ENCODE results near the gene PRDX1.

DNA sequence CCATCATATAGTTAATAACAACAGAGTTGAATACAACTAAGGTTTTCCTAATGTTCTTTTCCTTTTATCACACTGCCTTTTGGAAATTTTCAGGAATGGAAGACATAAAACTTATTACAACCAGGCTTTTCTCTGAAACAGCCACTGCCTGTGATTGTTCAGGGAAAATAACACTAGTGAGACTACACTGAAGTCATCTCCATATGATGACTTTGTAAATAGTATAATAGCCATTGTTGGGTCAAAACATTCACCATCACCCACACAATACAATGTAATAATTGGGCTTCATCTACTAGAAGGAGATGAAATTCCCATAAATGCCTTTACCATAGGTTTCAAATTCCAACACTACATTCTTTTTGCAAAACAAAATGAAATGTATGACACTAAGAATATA lies 35.7 kb downstream of the PRDX1 start:
- TF ChIP-seq, protein P1, sequence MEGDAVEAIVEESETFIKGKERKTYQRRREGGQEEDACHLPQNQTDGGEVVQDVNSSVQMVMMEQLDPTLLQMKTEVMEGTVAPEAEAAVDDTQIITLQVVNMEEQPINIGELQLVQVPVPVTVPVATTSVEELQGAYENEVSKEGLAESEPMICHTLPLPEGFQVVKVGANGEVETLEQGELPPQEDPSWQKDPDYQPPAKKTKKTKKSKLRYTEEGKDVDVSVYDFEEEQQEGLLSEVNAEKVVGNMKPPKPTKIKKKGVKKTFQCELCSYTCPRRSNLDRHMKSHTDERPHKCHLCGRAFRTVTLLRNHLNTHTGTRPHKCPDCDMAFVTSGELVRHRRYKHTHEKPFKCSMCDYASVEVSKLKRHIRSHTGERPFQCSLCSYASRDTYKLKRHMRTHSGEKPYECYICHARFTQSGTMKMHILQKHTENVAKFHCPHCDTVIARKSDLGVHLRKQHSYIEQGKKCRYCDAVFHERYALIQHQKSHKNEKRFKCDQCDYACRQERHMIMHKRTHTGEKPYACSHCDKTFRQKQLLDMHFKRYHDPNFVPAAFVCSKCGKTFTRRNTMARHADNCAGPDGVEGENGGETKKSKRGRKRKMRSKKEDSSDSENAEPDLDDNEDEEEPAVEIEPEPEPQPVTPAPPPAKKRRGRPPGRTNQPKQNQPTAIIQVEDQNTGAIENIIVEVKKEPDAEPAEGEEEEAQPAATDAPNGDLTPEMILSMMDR (conservative IDR thresholded peaks at IDR 0.05; ENCODE audit: low read depth in 2 of 2), result no peak
- no peak for TF ChIP-seq EZH2 (IDR thresholded peaks at IDR 0.05; ENCODE audit: low read depth, unreplicated experiment)
- TF ChIP-seq NANOG (IDR thresholded peaks at IDR 0.05; ENCODE audit: borderline replicate concordance), result no peak
- no peak for TF ChIP-seq ZNF331 (CRISPR knock-in tag; IDR thresholded peaks at IDR 0.05; ENCODE audit: low read depth)
- TF ChIP-seq POLR2AphosphoS5 (IDR thresholded peaks at IDR 0.05; ENCODE audit: low read depth), result no peak
- TF ChIP-seq JUNB (IDR thresholded peaks at IDR 0.05; ENCODE audit: unreplicated experiment), result no peak
- TF ChIP-seq EZH2phosphoT487 (IDR thresholded peaks at IDR 0.05; ENCODE audit: unreplicated experiment), result no peak
- no peak for TF ChIP-seq STAT1 (IDR thresholded peaks at IDR 0.05; ENCODE audit: unreplicated experiment)
- TF ChIP-seq, protein P2, sequence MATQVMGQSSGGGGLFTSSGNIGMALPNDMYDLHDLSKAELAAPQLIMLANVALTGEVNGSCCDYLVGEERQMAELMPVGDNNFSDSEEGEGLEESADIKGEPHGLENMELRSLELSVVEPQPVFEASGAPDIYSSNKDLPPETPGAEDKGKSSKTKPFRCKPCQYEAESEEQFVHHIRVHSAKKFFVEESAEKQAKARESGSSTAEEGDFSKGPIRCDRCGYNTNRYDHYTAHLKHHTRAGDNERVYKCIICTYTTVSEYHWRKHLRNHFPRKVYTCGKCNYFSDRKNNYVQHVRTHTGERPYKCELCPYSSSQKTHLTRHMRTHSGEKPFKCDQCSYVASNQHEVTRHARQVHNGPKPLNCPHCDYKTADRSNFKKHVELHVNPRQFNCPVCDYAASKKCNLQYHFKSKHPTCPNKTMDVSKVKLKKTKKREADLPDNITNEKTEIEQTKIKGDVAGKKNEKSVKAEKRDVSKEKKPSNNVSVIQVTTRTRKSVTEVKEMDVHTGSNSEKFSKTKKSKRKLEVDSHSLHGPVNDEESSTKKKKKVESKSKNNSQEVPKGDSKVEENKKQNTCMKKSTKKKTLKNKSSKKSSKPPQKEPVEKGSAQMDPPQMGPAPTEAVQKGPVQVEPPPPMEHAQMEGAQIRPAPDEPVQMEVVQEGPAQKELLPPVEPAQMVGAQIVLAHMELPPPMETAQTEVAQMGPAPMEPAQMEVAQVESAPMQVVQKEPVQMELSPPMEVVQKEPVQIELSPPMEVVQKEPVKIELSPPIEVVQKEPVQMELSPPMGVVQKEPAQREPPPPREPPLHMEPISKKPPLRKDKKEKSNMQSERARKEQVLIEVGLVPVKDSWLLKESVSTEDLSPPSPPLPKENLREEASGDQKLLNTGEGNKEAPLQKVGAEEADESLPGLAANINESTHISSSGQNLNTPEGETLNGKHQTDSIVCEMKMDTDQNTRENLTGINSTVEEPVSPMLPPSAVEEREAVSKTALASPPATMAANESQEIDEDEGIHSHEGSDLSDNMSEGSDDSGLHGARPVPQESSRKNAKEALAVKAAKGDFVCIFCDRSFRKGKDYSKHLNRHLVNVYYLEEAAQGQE (IDR thresholded peaks at IDR 0.05; ENCODE audit: unreplicated experiment), result no peak
- TF ChIP-seq CREB1 (CRISPR knock-in tag; IDR thresholded peaks at IDR 0.05; ENCODE audit: low read depth), result no peak
- TF ChIP-seq ZNF114 (CRISPR knock-in tag; IDR thresholded peaks at IDR 0.05), result no peak
- TF ChIP-seq, protein P3, sequence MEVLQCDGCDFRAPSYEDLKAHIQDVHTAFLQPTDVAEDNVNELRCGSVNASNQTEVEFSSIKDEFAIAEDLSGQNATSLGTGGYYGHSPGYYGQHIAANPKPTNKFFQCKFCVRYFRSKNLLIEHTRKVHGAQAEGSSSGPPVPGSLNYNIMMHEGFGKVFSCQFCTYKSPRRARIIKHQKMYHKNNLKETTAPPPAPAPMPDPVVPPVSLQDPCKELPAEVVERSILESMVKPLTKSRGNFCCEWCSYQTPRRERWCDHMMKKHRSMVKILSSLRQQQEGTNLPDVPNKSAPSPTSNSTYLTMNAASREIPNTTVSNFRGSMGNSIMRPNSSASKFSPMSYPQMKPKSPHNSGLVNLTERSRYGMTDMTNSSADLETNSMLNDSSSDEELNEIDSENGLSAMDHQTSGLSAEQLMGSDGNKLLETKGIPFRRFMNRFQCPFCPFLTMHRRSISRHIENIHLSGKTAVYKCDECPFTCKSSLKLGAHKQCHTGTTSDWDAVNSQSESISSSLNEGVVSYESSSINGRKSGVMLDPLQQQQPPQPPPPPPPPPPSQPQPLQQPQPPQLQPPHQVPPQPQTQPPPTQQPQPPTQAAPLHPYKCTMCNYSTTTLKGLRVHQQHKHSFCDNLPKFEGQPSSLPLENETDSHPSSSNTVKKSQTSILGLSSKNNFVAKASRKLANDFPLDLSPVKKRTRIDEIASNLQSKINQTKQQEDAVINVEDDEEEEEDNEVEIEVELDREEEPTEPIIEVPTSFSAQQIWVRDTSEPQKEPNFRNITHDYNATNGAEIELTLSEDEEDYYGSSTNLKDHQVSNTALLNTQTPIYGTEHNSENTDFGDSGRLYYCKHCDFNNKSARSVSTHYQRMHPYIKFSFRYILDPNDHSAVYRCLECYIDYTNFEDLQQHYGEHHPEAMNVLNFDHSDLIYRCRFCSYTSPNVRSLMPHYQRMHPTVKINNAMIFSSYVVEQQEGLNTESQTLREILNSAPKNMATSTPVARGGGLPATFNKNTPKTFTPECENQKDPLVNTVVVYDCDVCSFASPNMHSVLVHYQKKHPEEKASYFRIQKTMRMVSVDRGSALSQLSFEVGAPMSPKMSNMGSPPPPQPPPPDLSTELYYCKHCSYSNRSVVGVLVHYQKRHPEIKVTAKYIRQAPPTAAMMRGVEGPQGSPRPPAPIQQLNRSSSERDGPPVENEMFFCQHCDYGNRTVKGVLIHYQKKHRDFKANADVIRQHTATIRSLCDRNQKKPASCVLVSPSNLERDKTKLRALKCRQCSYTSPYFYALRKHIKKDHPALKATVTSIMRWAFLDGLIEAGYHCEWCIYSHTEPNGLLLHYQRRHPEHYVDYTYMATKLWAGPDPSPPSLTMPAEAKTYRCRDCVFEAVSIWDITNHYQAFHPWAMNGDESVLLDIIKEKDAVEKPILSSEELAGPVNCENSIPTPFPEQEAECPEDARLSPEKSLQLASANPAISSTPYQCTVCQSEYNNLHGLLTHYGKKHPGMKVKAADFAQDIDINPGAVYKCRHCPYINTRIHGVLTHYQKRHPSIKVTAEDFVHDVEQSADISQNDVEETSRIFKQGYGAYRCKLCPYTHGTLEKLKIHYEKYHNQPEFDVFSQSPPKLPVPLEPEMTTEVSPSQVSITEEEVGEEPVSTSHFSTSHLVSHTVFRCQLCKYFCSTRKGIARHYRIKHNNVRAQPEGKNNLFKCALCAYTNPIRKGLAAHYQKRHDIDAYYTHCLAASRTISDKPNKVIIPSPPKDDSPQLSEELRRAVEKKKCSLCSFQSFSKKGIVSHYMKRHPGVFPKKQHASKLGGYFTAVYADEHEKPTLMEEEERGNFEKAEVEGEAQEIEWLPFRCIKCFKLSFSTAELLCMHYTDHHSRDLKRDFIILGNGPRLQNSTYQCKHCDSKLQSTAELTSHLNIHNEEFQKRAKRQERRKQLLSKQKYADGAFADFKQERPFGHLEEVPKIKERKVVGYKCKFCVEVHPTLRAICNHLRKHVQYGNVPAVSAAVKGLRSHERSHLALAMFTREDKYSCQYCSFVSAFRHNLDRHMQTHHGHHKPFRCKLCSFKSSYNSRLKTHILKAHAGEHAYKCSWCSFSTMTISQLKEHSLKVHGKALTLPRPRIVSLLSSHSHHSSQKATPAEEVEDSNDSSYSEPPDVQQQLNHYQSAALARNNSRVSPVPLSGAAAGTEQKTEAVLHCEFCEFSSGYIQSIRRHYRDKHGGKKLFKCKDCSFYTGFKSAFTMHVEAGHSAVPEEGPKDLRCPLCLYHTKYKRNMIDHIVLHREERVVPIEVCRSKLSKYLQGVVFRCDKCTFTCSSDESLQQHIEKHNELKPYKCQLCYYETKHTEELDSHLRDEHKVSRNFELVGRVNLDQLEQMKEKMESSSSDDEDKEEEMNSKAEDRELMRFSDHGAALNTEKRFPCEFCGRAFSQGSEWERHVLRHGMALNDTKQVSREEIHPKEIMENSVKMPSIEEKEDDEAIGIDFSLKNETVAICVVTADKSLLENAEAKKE (CRISPR knock-in tag; IDR thresholded peaks at IDR 0.05), result no peak
- TF ChIP-seq, protein P4, sequence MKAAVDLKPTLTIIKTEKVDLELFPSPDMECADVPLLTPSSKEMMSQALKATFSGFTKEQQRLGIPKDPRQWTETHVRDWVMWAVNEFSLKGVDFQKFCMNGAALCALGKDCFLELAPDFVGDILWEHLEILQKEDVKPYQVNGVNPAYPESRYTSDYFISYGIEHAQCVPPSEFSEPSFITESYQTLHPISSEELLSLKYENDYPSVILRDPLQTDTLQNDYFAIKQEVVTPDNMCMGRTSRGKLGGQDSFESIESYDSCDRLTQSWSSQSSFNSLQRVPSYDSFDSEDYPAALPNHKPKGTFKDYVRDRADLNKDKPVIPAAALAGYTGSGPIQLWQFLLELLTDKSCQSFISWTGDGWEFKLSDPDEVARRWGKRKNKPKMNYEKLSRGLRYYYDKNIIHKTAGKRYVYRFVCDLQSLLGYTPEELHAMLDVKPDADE (IDR thresholded peaks at IDR 0.05), result no peak
